Measurements from ENCODE around the gene TECPR1.

DNA sequence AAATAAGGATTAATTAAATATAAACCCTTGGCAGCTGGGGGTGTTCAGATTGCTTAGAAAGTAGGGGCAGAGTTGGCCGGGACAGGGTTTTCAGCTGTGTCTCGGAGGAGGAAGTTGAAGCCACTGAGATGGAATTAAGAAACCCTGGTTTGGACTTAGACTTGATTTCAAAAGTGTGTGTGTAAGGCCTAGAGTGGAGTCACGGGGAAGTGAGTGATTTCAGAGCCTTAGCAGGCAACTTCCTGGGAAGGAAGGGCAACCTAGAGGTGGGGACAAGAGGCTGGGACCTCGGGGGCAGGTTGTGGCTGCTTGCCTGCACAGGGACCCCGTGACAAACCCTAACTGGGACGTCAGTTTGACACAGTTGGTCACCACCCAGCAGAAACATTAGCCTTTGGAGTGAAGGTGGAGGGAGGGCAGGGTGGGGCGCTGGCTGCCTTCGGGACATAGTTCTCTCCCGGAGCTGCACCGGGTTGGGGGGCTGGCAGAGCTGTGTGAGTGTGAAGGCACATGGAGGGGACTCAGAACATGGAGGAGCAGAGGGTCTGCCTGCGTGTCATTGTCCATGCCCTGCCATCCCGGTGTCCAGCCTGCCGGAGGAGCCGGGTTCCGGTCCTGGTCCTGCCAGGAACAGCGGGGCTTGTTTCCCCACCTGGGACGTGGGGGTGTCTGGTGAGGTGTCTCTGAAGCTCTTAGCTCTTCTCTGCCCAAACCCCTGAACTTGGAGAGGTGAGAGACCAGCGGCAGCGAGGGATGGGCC lies 31.3 kb upstream of the TECPR1 start:
- peak in 1 of 2 donors; percentile 29 for TF ChIP-seq POLR2A (IDR thresholded peaks at IDR 0.05)
- TF ChIP-seq, protein P1, sequence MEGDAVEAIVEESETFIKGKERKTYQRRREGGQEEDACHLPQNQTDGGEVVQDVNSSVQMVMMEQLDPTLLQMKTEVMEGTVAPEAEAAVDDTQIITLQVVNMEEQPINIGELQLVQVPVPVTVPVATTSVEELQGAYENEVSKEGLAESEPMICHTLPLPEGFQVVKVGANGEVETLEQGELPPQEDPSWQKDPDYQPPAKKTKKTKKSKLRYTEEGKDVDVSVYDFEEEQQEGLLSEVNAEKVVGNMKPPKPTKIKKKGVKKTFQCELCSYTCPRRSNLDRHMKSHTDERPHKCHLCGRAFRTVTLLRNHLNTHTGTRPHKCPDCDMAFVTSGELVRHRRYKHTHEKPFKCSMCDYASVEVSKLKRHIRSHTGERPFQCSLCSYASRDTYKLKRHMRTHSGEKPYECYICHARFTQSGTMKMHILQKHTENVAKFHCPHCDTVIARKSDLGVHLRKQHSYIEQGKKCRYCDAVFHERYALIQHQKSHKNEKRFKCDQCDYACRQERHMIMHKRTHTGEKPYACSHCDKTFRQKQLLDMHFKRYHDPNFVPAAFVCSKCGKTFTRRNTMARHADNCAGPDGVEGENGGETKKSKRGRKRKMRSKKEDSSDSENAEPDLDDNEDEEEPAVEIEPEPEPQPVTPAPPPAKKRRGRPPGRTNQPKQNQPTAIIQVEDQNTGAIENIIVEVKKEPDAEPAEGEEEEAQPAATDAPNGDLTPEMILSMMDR (IDR thresholded peaks at IDR 0.05): no peak
